C1 segment of cervical spinal cord (tissue), 14 donors: ENCODE data around the gene POLL.

Source experiments
- DNase-seq, 14 donors: peaks; one replicate each; lab custom pipeline; 2025; lab: John Stamatoyannopoulos, UW

Gene POLL

GRCh38 chr10:101573885-101574753 lies 13.9 kb downstream of the POLL start:
- no peak for DNase-seq

DNA sequence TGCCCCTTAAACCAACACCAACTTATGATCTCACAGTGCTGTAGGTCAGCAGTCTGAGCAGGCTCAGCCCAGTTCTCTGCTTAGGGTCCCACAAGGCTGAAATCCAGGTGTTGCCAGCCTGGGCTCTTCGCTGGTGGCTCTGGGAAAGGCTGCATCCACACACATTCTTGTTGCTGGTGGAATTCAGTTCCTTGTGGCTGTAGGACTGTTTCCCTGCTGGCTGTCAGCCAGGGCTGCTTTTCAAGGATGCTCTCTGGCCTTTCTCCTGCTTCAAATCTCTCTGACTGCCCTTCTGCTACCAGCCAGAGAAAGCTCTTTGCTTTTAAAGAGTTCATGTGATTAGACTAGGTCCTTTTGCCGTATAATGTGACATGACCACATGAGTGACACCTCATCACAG lies 15.3 kb downstream of the POLL start:
- DNase-seq: no peak

DNA sequence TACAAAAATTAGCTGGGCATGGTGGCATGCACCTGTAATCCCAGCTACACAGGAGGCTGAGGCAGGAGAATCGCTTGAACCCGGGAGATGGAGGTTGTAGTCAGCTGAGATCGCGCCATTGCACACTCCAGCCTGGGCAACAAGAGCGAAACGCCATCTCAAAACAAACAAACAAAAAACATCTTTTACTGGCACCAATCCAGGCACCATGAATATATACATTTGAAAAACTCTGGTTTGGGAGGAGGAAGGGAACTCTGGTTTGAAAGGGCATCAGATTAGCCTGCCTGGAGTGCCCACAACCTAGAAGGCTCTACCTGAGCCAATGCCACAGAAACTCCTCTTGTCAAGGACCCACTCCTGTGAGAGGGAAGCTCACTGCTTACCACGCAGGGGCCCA lies 15.9 kb downstream of the POLL start:
- no peak for DNase-seq

- DNase-seq: no peak
Observed at GRCh38 chr10:101571271-101571925, 16.7 kb downstream of the POLL start.

DNA sequence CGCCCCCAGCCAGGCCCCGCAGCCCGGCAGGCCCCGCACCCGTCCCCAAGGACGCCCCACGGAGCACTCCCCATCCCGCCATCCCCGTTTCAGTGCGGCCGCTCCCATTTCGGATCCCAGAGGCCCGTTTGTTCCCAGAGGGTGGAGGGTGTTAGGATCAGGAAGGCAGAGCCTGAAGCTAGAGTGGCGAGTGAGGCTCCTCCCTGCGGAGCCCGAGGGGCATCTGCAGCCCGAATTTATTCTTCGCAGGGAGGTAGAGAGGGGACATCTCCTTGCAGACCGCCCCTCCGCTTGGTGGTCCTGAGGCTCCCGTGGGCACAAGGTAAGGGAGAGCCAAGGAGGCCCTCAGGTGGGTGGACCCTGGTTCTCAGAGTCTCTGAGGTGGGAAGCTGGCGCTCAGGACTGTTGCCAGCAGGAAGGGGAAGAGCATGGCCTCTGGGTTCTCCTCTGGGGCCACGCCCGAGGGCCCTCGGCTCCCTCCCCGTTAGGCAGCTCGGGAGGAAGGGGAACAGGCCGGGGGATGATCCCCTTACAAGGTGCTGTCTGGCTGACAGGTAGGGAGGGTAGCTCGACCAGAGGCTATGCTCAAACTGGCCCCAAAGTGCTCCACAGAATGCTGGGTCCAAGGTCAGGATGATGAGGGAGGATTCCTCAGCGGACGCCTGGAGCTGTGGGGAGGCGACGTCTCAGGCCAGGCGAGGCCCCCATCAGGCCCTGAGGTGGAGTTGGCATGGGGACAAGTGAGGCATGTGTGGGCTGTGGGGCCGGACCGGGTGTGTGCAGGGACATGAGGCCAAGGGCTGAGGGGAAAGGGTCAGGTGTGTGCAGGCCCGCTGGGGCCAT lies 17.4 kb downstream of the POLL start:
- peak in 6 of 14 donors; percentile 19 to 57 (median 38) for DNase-seq

GRCh38 chr10:101569622-101570427 lies 18.2 kb downstream of the POLL start:
- DNase-seq: peak in 10 of 14 donors; percentile 24 to 74 (median 56)

DNA sequence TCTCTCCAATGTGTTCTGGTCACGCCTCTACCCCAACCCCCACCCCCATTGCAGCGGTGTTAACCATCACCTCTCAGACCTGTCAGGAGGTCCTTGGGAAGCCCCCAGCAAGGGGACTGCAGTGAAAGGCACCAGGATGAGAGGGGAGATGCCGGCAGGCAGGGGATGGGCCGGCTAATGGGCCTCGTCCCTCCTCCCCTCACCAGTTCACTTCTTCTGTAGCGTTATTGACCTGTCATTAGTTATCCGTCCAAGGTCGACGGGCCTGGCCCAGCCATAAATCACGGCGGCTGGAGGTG lies 18.8 kb downstream of the POLL start:
- no peak for DNase-seq

DNA sequence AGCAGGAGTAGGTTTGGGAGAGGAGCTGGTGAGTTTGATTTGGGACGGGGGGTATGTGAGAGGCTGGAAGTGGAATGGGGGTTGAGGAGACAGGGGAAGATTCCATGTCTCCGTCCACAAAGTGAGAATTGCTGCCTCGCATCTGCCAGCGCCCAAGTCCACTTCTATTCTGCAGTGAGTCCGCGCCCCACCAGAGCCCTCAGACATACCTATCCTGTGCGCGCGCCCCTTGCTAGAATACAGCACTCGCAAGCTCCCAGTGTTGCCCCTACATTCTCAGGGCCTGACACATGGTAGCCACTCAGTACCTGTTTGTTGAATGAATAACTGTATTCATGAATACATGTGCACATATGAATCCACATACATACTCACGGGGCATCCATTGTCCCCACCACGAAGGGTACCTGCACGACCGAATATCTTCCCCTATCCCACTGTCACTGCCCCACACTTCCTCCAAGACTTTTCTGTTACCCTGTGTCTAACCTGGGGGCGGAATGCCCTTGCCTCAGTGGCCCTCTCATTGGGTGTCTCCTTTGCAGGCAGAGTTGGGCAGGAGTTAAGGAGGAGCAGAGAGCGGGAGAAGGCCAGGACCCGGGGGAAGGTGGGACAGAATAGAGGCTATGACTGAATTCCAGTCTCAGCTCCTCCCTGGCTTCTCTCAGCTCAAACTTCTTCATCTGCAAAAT lies 19.9 kb downstream of the POLL start:
- DNase-seq: no peak

- DNase-seq: no peak
Observed at GRCh38 chr10:101567165-101568006, 20.7 kb downstream of the POLL start.

DNA sequence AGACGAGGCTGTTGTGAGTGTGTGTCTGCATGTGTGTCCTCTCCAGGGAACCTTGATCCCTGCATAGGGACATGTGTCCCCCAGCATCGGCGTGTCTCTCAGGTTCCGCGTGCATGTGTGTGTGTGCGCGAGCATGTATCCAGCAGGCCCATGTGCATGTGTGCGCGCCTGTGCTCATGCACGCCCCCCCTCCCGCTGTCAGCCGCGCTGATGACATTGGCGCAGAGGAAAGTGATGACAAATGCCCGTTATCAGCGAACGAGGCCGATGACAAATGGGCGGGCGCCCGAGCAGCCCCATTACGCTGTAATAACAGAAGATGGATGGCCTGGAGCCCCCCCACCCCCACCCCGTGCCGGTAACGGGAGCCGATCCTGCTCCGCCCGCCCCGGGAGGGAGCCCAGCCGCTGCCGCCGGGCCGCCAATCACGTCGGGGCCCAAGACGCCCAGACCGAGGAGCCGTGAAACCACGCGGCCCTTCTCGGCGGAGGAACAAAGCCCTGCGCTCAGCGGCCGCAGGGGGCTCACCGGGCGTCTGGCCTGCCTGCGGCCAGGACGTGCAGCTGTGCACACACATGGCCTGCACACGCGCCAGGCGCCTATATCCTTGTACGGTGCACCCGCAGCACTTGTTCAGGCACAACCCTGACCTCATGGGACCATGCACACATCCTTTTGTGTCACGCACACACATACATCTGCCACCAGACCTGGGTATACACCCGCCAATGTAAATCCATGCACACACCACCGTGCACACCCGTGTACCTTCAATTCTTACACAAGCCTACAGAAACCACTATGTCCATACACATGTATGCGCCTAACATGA lies 21.5 kb downstream of the POLL start:
- peak in 1 of 14 donors; percentile 1 for DNase-seq

DNA sequence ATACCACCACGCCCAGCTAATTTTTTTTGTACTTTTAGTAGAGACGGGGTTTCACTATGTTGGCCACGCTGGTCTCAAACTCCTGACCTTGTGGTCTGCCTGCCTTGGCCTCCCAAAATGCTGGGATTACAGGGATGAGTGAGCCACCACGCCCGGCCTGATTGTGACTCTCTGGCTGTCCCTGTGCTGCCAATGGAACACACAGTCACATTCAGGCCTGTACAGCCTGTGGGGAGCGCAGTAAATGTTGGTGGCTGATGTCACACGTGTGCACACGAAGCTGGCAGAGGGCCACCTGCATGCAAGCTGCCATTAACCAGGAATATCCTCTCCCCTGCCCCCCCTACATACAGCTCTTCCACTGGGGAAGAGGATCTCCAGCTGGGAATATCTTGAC lies 22.1 kb downstream of the POLL start:
- DNase-seq: no peak

DNA sequence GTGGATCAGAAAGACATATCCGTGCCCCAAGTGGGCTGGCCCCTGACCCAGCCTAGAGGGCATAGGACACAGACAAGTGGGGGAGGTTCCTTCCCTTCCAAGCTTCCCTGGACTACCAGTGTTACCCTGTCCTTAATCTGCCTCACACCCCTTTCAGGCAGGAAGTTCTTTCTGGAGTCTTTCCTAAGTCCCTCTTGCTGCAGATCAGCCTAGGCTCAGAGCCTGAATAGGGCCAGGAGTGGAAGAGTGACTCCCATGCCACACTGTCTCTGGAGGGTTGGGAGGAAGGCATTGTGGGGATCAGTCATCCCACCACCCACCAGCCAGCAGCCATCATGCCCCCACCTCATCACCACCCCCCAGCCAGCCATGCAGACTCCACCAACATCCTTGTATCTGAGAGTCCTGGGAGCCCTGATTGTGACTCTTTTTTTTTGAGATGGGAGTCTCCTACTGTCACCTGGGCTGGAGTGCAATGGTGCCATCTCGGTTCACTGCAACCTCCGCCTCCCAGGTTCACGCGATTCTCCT lies 22.6 kb downstream of the POLL start:
- no peak for DNase-seq

DNA sequence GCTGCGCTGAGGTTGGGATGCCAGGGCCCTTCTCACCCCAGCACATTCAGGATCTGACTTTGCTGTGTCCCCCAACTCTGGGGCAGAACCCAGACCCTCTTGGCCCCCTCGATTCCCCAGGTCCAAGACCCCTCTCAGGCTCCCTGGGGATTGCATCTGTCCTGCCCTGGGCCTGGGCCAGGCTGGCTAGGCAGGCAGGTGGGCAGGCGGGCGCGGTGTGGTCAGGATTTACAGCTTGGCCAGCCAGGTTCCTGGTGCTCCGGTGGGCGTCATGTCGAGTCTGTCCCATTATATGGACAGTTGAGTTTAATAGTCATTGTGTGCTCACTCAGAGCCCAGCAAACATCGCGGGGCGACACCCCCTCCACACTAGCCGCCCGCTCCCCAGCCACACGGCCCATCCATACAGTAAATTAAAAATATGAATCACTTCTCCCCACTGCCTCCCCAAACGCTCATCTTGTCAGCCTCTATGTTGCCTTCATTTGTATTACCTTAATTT lies 23.5 kb downstream of the POLL start:
- no peak for DNase-seq

- DNase-seq: no peak
Observed at GRCh38 chr10:101563497-101564040, 24.5 kb downstream of the POLL start.

GRCh38 chr10:101563007-101563406 lies 25.1 kb downstream of the POLL start:
- no peak for DNase-seq

DNA sequence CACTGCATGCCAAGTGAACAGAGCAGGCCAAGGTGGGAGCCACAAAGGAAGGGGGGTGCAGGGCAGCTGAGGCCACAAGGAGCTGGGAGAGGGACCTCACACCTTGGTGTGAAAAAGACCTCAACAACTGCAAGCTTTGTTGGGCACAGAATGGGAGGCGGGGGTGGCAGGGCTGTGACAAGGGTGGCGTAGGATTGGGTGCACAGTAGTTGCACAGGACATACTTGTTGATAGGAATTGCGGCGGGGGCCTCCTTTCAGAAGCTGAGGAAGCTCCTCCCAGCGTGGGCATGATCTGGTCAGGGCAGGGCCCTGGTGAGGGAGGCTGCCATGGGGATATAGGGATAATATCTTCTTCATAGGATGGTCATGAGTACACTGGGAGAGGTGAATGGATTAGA lies 25.8 kb downstream of the POLL start:
- no peak for DNase-seq

DNA sequence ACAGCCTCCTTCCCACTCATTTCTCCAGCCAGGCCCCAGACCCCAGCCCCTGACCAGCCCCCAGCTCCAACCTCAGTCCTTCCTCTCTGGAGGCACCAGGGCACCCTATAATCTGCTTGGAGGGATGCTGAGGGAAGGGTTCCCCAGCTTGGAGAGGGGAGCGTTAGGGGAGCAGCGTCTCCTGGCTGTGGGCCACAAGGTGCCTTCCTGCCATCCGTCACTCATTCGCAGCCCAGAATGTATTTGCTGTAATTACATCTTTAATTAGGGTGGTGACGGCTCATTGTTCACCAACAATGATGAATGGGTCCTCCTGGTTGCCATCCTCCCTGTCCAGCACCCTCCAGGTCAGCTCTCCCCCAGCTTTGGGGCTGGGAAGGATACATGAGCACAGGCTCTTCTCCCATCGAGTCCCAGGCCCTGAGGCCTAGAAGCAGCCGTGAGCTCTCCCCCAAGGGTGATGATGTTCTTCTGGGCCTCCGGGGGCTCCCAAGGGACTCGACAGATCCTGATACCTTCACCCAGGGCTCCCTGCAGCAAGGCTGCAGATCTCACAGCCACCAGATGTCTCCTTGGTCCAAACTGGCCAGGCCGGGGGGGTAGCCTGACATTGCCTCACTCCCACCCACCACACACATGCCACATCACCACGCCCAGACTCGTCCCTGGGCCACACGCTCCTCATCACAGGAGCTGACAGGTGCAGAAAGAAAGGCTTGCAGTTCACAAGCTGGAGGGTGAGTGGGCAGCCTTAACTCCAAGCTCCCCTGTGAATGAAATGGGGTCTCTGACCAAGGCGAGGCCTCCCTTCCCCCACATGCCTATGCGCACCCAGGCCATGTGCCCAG lies 26.8 kb downstream of the POLL start:
- DNase-seq: no peak
